ENCODE results near the gene AFF1. TPM values are rescaled to one million over a fixed set of nuclear protein-coding genes. Genes with fewer than 3 reads are reported as not detected.

Gene AFF1
- total RNA-seq, 1 experiment from 2014 or later, result 23.9 TPM

GRCh38 chr4:86921608-86922252 is 13.1 kb upstream of the AFF1 start:
- in situ Hi-C loops (cut with HindIII; ENCODE audit: low pct_unique_long_range_greater_than_20kb, low sequenced_read_pairs) (no loop called here), intact Hi-C loops (cut with micrococcal nuclease; ENCODE audit: unreplicated experiment) (loop anchor here (2.0 to 10.0 kb wide), 2 partner anchors 171 to 313 kb away; no protein-coding TSS in a partner anchor)
- H3K27ac ChIP-seq (ENCODE audit: low read length), result no peak overlapping the region
- H3K27me3 ChIP-seq (ENCODE audit: control insufficient read depth, insufficient read depth, low read length), result no peaks in the 10 kb centered on the region
- TF ChIP-seq, protein P1, sequence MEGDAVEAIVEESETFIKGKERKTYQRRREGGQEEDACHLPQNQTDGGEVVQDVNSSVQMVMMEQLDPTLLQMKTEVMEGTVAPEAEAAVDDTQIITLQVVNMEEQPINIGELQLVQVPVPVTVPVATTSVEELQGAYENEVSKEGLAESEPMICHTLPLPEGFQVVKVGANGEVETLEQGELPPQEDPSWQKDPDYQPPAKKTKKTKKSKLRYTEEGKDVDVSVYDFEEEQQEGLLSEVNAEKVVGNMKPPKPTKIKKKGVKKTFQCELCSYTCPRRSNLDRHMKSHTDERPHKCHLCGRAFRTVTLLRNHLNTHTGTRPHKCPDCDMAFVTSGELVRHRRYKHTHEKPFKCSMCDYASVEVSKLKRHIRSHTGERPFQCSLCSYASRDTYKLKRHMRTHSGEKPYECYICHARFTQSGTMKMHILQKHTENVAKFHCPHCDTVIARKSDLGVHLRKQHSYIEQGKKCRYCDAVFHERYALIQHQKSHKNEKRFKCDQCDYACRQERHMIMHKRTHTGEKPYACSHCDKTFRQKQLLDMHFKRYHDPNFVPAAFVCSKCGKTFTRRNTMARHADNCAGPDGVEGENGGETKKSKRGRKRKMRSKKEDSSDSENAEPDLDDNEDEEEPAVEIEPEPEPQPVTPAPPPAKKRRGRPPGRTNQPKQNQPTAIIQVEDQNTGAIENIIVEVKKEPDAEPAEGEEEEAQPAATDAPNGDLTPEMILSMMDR (IDR thresholded peaks at IDR 0.05), result no peak
- no peak for TF ChIP-seq TCF7L2 (IDR thresholded peaks at IDR 0.05; ENCODE audit: low read depth, low read length)
- TF ChIP-seq, protein P2, sequence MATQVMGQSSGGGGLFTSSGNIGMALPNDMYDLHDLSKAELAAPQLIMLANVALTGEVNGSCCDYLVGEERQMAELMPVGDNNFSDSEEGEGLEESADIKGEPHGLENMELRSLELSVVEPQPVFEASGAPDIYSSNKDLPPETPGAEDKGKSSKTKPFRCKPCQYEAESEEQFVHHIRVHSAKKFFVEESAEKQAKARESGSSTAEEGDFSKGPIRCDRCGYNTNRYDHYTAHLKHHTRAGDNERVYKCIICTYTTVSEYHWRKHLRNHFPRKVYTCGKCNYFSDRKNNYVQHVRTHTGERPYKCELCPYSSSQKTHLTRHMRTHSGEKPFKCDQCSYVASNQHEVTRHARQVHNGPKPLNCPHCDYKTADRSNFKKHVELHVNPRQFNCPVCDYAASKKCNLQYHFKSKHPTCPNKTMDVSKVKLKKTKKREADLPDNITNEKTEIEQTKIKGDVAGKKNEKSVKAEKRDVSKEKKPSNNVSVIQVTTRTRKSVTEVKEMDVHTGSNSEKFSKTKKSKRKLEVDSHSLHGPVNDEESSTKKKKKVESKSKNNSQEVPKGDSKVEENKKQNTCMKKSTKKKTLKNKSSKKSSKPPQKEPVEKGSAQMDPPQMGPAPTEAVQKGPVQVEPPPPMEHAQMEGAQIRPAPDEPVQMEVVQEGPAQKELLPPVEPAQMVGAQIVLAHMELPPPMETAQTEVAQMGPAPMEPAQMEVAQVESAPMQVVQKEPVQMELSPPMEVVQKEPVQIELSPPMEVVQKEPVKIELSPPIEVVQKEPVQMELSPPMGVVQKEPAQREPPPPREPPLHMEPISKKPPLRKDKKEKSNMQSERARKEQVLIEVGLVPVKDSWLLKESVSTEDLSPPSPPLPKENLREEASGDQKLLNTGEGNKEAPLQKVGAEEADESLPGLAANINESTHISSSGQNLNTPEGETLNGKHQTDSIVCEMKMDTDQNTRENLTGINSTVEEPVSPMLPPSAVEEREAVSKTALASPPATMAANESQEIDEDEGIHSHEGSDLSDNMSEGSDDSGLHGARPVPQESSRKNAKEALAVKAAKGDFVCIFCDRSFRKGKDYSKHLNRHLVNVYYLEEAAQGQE (IDR thresholded peaks at IDR 0.05; ENCODE audit: insufficient read depth in 1 of 2, low read depth in 2 of 2, low read length in 1 of 2), result no peak
- TF ChIP-seq SIN3A (IDR thresholded peaks at IDR 0.05; ENCODE audit: borderline replicate concordance, insufficient read depth, low read depth, low read length), result no peak
- TF ChIP-seq POLR2AphosphoS5 (IDR thresholded peaks at IDR 0.05; ENCODE audit: low read depth, low read length), result no peak
- no peaks in the 10 kb centered on the region; the same call in 1 of the 2 replicates for H3K36me3 ChIP-seq (ENCODE audit: control insufficient read depth, insufficient read depth, low read length)
- no peaks in the 10 kb centered on the region for H3K9me3 ChIP-seq (ENCODE audit: control insufficient read depth, insufficient read depth, low read depth, low read length)
- no peaks in the 10 kb centered on the region for H3K4me1 ChIP-seq (ENCODE audit: control insufficient read depth, insufficient read depth, low read length)
- ATAC-seq, result no peak
- ChIA-PET POLR2A (no interaction called here), CTCF (interaction anchor here (0.5 to 1.7 kb wide), 5 partner anchors 13 to 171 kb away, joined by 3 to 8 read pairs (median 6); partner anchors contain the start of gene AFF1)
- no peak overlapping the region for H3K4me3 ChIP-seq (ENCODE audit: low read depth in 2 of 2, low read length in 2 of 2)
- no TSS peak for BruUV-seq (replicated peaks)
- DNase-seq (ENCODE audit: low read depth, low spot score), result no peak

- intact Hi-C loops (cut with micrococcal nuclease; ENCODE audit: unreplicated experiment) (loop anchor here (10.0 kb wide), 1 partner anchor 310 kb away; no protein-coding TSS in a partner anchor), in situ Hi-C loops (cut with HindIII; ENCODE audit: low pct_unique_long_range_greater_than_20kb, low sequenced_read_pairs) (no loop called here)
- no peaks in the 10 kb centered on the region for H3K27me3 ChIP-seq (ENCODE audit: control insufficient read depth, insufficient read depth, low read length)
- no peak overlapping the region for H3K27ac ChIP-seq (ENCODE audit: low read length)
- no peaks in the 10 kb centered on the region for H3K4me1 ChIP-seq (ENCODE audit: control insufficient read depth, insufficient read depth, low read length)
- no TSS peak for BruUV-seq (replicated peaks)
- no peak overlapping the region for H3K4me3 ChIP-seq (ENCODE audit: low read depth in 2 of 2, low read length in 2 of 2)
- POLR2A ChIA-PET, result no interaction called here
- no peak for DNase-seq (ENCODE audit: low read depth, low spot score)
- no peaks in the 10 kb centered on the region; the same call in 1 of the 2 replicates for H3K36me3 ChIP-seq (ENCODE audit: control insufficient read depth, insufficient read depth, low read length)
- TF ChIP-seq, protein P1 (IDR thresholded peaks at IDR 0.05), result no peak
- TF ChIP-seq SIN3A (IDR thresholded peaks at IDR 0.05; ENCODE audit: borderline replicate concordance, insufficient read depth, low read depth, low read length) (no peak), TCF7L2 (IDR thresholded peaks at IDR 0.05; ENCODE audit: low read depth, low read length) (no peak), POLR2AphosphoS5 (IDR thresholded peaks at IDR 0.05; ENCODE audit: low read depth, low read length) (no peak)
- TF ChIP-seq, protein P2 (IDR thresholded peaks at IDR 0.05; ENCODE audit: insufficient read depth in 1 of 2, low read depth in 2 of 2, low read length in 1 of 2), result no peak
- H3K9me3 ChIP-seq (ENCODE audit: control insufficient read depth, insufficient read depth, low read depth, low read length), result no peaks in the 10 kb centered on the region
- ATAC-seq, result no peak
- CTCF ChIA-PET, result no interaction called here
Measured at GRCh38 chr4:86924811-86925210, 10.0 kb upstream of the AFF1 start.

Data from Panc1 (cell line).